GM18505 (cell line): ENCODE results near the gene ZFAND3.

Source experiments
- ATAC-seq: cut with Tn5 transposase; IDR thresholded peaks from one replicate; pipeline ENCODE4 v1.9.1; 2021; ENCODE audit not compliant: unreplicated experiment
- POLR2A ChIP-seq: IDR thresholded peaks from 4 replicates; pipeline ENCODE4 v1.6.1; 2011; ENCODE audit warnings: borderline replicate concordance; ENCODE audit not compliant: insufficient read depth, insufficient read length; ENCODE audit errors: extremely low read depth

The ZFAND3 gene

DNA sequence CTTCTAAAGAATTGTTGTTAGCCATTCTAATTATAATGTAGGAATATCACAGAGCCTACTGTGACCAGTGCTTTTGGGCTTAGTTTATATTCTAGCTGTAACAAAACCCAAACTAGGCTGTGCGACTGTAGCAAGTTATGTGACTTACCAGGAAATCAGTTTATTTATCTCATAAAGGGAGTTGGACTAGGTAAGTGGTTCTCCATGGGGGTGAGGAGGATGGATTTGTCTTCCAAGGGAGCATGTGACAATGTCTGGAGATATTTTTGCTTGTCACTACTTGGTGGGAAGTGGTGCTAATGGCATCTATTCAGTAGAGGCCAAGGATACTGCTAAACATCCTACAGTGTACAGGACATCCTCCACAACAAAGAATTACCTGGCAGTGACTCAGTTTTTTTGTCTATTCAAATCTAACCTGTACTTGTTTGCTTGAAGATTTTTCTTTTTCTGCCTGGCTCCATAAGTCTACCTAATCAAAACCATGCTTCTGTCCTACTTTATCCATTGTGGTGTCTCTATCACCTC lies 32.5 kb downstream of the ZFAND3 start:
- no peak for TF ChIP-seq POLR2A
- ATAC-seq: no peak

DNA sequence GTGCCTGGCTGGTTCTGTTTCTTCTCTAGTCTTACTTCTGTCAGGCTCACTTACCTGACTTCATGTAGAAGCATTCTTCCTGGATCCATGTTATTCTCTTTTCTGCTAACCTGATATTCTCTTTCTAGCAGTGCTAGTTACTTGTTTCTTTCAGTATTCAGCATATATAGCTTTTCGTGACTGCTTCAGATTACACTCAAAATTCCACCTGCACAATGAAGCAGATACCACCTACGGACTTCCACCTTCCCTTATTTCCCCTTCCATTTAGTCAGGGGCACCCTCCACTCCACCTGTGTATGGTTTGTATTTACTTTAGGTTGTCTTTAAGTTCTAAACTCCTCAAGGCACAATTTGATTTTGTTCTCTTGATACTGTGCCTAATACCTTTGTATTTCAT lies 36.8 kb downstream of the ZFAND3 start:
- TF ChIP-seq POLR2A: no peak
- ATAC-seq: no peak

DNA sequence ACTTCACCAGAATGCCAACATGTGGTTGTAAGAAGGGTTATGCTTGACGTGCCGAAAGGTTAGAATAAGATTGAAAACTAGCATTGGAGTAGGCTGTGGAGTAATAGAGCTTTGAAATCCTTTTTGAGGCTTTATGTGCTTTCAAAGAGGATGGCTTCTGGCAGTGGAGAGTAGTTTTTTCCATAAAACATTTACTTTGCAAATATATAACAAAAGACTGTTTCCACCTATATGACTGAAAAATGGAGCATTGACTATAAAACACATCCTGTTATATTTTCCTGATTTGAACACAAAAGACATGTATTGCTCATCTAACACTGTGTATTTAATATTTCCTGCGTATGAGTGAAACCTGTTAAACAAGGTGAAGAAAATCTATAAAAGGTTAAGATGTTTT lies 38.8 kb downstream of the ZFAND3 start:
- no peak for TF ChIP-seq POLR2A
- ATAC-seq: no peak

DNA sequence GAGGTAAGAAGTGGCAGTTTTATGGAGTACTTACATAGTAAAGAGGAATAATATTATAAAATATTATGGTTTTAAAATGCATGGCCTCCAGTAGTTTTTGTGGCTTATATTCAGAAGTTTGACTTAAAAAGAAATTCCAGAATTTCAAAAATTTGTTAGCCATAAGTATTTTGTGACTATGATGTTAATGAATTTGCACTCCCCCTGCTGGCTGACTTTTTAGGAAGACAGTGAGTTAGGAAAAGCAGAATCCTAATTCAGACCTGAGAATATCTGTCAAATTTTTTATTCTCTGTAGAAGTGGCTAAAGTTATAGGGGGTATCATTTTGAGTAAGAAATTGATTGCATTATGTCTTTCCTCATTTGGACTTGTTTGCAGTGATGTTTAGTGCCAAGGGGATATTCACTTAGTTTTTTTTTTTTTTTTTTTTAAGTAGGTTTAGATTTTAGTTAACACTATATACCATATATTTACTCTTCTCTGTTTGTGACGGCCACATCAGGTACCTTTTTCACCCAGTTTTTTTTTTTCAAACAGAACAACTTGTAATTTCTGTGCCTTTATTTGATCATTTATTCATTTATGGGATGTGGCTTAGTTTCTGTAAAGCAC lies 40.8 kb downstream of the ZFAND3 start:
- TF ChIP-seq POLR2A: no peak
- ATAC-seq: no peak

DNA sequence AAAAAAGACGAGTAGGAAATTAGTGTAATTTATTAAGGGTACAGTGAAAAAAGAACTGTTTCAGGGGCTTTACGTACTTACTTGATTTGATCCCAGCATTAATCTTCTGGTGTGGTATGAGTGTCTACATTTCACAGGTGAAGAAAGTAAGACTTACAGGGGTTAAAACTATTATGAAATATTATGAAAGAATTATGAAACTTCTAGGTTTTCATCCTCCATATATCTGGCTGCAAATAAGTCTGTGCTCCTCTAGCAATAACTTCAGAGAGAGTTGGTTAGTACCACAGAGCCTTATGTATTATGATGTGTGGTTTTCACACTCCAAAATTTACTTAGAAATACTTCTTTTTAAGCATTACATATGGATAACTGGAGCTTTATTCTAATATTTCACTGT lies 41.9 kb downstream of the ZFAND3 start:
- ATAC-seq: no peak
- TF ChIP-seq POLR2A: no peak

DNA sequence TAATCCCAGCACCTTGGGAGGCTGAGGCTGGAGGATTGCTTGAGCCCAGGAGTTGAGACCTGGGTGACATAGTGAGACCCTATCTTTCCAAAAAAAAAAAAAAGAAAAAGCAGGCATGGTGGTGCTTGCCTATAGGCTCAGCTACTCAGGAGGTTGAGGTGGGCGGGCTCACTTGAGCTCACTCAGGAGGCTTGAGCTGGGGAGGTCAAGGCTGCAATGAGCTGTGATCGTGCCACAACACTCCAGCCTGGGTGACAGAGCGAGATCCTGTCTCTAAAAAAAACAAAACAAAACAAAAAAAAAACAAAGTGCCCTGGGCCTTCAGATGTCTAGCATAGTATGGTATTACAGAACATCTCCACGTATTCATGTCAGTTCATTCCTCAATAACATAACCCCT lies 42.9 kb downstream of the ZFAND3 start:
- TF ChIP-seq POLR2A: no peak
- ATAC-seq: no peak

DNA sequence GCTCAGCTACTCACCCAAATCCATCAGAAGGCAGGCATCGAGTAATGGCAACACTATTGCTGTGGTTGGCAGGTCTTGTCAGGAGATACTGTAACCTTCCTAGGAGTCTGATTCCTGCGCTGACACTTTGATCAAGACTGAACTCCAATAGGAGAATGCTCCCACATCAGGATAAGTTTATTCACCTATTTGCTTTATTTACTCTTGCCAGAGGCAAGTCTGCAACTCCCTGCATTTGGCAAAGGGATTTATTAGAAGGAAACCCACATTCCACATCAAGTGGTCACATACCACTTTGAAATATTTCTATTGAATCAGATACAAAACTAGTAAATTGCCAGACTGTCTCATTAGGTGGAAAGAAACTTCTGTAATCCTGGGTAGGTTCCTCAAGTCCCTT lies 43.5 kb downstream of the ZFAND3 start:
- ATAC-seq: no peak
- no peak for TF ChIP-seq POLR2A

DNA sequence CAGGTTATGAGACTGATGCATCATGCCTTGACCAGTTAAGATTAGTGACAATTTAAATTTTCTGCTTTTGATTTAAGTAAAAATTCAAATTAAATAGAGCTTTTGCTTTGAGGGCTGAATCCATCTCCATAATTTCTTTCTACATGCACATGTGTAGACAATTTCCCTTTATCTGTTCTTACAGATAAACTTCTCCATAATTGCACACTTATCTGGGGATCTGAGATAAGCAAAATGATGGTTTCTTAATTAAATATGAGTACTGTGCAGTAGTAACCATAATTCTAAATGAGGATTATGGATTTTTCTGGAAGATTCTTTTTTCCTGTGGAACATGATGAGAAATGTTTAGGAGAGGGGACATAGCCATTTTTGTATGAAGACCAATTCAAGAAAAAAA lies 44.7 kb downstream of the ZFAND3 start:
- TF ChIP-seq POLR2A: no peak
- ATAC-seq: no peak

DNA sequence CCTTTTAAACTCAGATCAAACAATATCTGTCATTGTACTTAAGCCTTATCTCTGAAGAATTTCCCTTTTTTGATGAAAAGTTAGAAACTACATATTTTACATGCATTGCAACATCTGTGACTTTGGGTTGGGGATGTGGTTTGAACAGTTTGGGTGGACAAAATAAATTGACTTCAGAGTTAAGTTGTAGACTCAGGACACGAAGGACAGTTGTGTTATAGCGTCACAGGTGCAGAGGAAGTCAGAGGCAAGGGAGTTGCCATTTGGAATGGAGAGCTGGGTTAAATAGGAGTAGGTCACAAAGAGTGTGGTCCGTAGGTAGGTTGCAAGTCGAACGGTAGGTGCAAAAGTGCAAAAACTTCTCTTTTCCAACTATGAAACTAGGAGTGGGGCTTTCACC lies 46.0 kb downstream of the ZFAND3 start:
- no peak for ATAC-seq
- TF ChIP-seq POLR2A: no peak

DNA sequence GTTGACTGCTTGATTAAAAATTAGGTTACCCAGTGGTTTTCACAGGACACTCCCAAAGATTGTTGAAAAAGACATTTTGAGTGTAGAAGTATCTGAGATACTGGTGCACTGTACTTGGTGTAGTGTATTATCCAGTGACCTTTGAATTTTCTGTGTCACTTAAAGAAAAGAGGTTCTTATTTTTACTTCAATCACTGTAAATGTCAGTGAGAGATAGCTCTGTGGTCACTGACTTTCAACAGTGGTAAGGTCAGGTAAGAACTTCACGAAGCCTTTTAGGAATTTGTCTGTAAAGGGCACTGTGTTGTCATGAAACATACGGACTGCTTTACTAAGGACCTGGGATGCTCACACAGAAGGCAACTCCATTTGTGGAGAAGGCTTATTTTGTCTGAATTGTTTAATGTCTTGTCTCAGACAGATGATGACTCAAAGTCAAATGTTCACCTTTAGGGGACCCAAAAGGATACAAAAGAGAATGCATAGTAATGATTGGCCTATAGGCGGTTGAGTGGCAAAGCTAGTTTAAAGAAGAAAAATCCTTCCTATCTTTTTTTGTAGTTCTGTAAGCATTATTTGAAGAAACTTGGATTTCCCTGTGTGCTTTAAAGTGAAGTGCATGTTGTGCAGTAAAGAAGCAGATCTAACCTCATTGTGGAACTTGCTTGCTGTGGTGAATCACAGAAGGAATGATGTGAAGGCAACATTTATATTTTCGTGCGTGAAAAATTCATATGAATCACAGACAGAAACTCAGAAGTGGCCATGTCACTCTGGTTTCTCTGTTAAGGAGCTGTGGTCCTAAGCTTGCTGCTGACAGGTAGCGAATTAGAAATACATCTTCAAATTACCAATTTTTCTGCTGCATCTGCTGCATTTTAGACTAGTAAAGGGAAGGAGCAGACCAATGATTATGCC lies 47.3 kb downstream of the ZFAND3 start:
- no peak for ATAC-seq
- TF ChIP-seq POLR2A: no peak

DNA sequence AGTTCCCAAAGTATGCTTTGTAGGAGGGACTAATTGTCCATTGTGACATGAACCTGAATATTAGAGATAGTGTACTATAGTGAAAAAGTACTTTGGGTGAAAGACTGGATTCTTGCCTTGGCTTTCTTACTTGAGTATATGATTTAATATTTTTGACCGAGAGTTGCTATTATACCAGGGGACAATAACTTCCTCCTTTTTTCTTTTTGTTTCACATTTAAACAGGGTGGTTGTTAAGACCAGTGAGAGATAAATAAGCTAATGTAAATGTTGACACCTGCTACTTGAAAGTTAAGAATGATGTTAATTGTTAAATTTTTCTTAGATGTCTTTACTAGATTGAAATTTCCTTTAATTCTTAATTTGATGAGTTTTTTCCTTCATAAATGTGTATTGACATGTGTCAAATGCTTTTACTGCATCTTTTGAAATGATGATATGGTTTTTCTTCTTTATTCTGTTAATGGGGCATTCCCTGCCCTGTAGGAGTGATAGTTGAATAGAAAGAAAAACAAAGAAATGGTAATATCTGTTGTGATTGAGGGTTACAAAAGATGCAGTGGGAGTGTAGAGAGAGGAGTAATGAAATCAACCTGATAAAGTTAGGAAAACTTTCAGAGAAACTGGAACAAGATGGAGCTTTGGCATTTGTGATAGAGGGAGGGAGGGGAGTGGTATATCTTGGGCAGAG lies 48.4 kb downstream of the ZFAND3 start:
- TF ChIP-seq POLR2A: no peak
- peak; percentile 63 for ATAC-seq

DNA sequence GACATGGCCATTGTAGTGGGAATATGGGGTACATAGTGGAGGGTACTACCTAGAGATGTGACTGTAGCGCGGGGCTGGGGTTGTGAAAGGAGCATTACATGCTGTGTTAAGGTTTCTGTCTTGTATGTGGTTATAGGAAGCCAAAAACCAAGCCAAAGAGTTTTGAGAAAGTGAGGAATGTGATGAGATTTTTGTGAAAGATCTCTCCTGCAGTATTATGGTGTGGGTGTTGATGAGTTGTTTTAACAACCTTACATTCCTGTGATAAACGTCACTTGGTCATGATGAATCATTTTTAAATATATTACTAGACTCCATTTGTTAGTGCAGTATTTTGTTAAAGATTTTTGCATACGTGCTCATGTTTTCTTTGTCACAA lies 48.9 kb downstream of the ZFAND3 start:
- no peak for ATAC-seq
- TF ChIP-seq POLR2A: no peak

DNA sequence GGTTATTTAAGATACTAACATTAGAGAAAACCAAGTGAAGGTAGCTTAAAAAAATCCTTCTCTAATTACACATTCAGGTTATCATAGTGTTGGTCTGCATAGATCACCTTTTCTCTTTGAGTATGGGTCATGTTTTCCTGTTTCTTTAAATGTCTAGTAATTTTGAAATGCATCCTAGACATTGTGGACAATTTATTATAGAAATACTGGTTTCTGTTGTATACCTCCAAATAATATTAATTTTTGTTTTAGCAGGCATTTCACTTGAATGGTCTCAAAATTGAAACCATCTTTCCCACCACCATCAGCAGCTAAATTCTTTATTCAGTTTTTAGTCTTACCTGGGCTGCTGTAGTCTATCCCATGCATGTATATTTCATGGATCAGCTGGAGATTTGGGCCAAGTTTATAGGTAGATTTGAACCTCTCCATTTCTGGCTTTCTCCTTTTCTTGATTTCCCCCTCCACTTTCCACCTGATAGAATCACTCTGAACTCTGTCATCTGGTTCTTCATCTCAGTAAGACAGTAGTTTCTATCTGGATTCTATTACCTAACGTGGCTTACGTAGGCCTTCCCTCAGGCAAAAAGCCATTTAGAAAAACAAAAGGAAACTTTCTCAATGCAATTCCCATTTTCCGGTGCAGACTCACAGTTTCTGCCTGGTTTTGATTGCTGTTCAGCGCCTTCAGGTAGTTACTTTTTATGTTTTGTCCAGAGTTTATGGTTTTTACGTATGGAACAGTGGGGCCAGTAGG lies 52.3 kb downstream of the ZFAND3 start:
- no peak for ATAC-seq
- TF ChIP-seq POLR2A: no peak
